ENCODE results near the gene OR52M1.
A peak's percentile ranks its signal among the peaks of the same experiment; 100 is the strongest.
"Not testable (repeated sequence)": the region's sequence is repeated elsewhere in the genome, so short reads cannot be mapped to it uniquely, and the experiment has no call there.

OR52M1 gene

GRCh38 chr11:4527926-4528325 is 17.1 kb upstream of the OR52M1 start:
- H3K27me3 ChIP-seq (replicated peaks; ENCODE audit: control insufficient read depth, insufficient read depth, low read length), result no peaks in the 10 kb centered on the region; the same call in 1 of the 2 replicates
- no peak overlapping the region for H3K4me3 ChIP-seq (replicated peaks; ENCODE audit: low read depth, low read length)
- H3K36me3 ChIP-seq (ENCODE audit: control insufficient read depth, insufficient read depth, low read length), result no peaks in the 10 kb centered on the region
- DNase-seq (ENCODE audit: extremely low read depth, insufficient read length), result no peak
- TF ChIP-seq, protein P1, sequence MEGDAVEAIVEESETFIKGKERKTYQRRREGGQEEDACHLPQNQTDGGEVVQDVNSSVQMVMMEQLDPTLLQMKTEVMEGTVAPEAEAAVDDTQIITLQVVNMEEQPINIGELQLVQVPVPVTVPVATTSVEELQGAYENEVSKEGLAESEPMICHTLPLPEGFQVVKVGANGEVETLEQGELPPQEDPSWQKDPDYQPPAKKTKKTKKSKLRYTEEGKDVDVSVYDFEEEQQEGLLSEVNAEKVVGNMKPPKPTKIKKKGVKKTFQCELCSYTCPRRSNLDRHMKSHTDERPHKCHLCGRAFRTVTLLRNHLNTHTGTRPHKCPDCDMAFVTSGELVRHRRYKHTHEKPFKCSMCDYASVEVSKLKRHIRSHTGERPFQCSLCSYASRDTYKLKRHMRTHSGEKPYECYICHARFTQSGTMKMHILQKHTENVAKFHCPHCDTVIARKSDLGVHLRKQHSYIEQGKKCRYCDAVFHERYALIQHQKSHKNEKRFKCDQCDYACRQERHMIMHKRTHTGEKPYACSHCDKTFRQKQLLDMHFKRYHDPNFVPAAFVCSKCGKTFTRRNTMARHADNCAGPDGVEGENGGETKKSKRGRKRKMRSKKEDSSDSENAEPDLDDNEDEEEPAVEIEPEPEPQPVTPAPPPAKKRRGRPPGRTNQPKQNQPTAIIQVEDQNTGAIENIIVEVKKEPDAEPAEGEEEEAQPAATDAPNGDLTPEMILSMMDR (IDR thresholded peaks at IDR 0.05; ENCODE audit: insufficient read depth, low read length, poor library complexity, severe bottlenecking), result no peak

DNA sequence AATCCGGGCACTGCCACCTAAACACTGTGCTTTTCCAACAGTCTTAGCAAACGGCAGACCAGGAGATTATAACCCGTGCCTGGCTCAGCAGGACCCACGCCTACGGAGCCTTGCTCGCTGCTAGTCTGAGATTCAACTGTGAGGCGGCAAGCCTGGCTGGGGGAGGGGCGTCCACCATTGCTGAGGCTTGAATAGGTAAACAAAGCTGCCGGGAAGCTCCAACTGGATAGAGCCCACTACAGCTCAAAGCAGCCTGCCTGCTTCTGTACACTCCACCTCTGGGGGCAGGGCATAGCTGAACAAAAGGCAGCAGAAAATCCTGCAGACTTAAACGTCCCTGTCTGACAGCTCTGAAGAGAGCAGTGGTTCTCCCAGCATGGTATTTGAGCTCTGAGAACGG is 13.3 kb upstream of the OR52M1 start:
- not testable (repeated sequence) for H3K36me3 ChIP-seq (ENCODE audit: control insufficient read depth, insufficient read depth, low read length); H3K4me3 ChIP-seq (replicated peaks; ENCODE audit: low read depth, low read length); H3K27me3 ChIP-seq (replicated peaks; ENCODE audit: control insufficient read depth, insufficient read depth, low read length); DNase-seq (ENCODE audit: extremely low read depth, insufficient read length)

DNA sequence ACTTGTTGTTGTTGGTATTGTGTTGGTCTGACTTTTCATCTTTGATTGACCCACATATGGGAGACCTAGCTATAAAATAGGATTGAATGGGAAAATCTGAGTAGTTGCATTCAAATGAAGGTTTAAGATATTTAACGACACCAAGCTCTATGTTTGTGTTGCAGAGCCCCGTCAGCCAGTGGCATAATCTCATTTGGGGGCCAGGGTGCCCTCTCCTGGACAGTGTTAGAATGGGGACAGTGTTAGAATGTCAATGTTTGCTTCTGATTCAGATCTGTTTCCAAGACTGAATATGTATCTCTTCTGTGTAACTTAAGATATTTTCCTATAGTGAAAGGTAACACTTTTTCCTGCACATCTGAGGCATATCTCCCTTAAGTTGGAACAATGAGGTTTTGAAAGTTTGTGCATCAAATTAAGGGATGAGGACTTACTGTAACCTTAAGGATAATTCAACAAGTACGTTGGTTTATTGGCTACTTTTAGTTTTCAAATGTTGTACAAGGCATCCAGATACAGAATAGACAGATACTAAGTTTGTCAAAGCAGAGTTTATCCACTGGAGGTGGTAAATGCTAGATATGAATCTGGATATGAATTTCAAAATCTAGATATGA is 5.3 kb upstream of the OR52M1 start:
- Histone ChIP-seq H3K36me3 (ENCODE audit: control insufficient read depth, insufficient read depth, low read length) (no peaks in the 10 kb centered on the region), H3K27me3 (replicated peaks; ENCODE audit: control insufficient read depth, insufficient read depth, low read length) (no peaks in the 10 kb centered on the region), H3K4me3 (replicated peaks; ENCODE audit: low read depth, low read length) (no peak overlapping the region)
- no peak for DNase-seq (ENCODE audit: extremely low read depth, insufficient read length)
- TF ChIP-seq, protein P1 (IDR thresholded peaks at IDR 0.05; ENCODE audit: insufficient read depth, low read length, poor library complexity, severe bottlenecking), result peak; percentile 79

DNA sequence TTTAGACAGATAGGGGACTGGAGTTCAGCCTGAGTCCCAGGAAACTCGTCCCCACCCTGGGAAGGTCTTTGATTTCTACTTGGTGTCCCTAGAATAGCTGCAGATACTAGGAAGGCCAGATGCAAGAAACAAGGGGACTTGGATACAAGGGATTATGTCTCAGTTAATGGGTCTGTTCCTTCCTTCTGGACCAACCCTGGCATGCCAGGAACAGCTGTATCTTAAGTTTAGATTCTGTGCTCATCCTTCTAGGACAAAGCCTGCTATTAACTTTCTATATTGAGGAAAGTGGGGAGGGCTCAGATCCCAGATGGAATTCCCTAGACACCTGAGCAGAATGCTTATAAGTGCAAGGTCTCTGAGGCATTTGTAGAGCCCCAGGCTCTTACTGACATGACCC is 3.9 kb upstream of the OR52M1 start:
- TF ChIP-seq, protein P1 (IDR thresholded peaks at IDR 0.05; ENCODE audit: insufficient read depth, low read length, poor library complexity, severe bottlenecking), result no peak
- no peak overlapping the region for H3K4me3 ChIP-seq (replicated peaks; ENCODE audit: low read depth, low read length)
- H3K36me3 ChIP-seq (ENCODE audit: control insufficient read depth, insufficient read depth, low read length), result no peaks in the 10 kb centered on the region
- H3K27me3 ChIP-seq (replicated peaks; ENCODE audit: control insufficient read depth, insufficient read depth, low read length), result no peaks in the 10 kb centered on the region
- no peak for DNase-seq (ENCODE audit: extremely low read depth, insufficient read length)

DNA sequence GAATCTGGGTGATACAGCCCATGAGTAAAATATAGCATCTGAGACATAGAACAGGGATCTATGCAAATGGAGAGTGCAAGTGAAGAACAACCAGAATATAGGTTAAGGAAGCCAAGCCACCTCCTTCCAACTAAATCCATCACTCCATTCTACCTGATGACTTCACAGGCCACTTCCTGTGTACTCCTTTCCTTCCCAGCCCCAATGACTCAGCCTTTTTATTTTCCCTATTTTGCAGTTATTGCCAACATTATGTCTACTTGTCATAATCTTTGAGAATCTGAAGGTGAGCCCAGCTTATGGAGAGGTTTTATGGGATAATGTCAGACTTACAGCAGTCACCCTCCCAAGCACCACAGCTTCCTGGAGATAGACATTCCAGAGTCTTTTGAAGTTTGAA is 1.4 kb upstream of the OR52M1 start:
- H3K4me3 ChIP-seq (replicated peaks; ENCODE audit: low read depth, low read length), result no peak overlapping the region
- H3K27me3 ChIP-seq (replicated peaks; ENCODE audit: control insufficient read depth, insufficient read depth, low read length), result no peaks in the 10 kb centered on the region; the same call in 1 of the 2 replicates
- H3K36me3 ChIP-seq (ENCODE audit: control insufficient read depth, insufficient read depth, low read length), result no peaks in the 10 kb centered on the region
- TF ChIP-seq, protein P1 (IDR thresholded peaks at IDR 0.05; ENCODE audit: insufficient read depth, low read length, poor library complexity, severe bottlenecking), result no peak
- DNase-seq (ENCODE audit: extremely low read depth, insufficient read length), result no peak

GRCh38 chr11:4546878-4547277 is 1.9 kb downstream of the OR52M1 start:
- DNase-seq (ENCODE audit: extremely low read depth, insufficient read length), result no peak
- TF ChIP-seq, protein P1 (IDR thresholded peaks at IDR 0.05; ENCODE audit: insufficient read depth, low read length, poor library complexity, severe bottlenecking), result no peak

More at GRCh38 chr11:4546878-4547277, 1.9 kb downstream of the OR52M1 start:
- Histone ChIP-seq H3K36me3 (ENCODE audit: control insufficient read depth, insufficient read depth, low read length) (no peaks in the 10 kb centered on the region), H3K27me3 (replicated peaks; ENCODE audit: control insufficient read depth, insufficient read depth, low read length) (no peaks in the 10 kb centered on the region; the same call in 1 of the 2 replicates), H3K4me3 (replicated peaks; ENCODE audit: low read depth, low read length) (no peak overlapping the region)
